Uterus (tissue), 4 donors: ENCODE measurements around the gene AEBP1. TPM values are rescaled to one million over a fixed set of nuclear protein-coding genes. Genes with fewer than 3 reads are reported as not detected.

ENCODE experiments used
- DNase-seq, 2 donors: peaks; one replicate each; pipeline ENCODE4 v3.0.0-alpha.2; 2019 to 2020
- H3K27ac ChIP-seq, 2 donors: fragments of 200-600 bp; sonication (generic); 1 replicate in 1 of 2; 2 replicates in 1 of 2; pipeline ENCODE4 v1.5.1; 2016 to 2018
- H3K27me3 ChIP-seq, 2 donors: fragments of 200-600 bp; sonication (generic); one replicate each; pipeline ENCODE4 v1.5.1; 2018 to 2019; ENCODE audit warnings: control low read depth in 1 of 2
- H3K36me3 ChIP-seq, 2 donors: fragments of 200-600 bp; sonication (generic); one replicate each; pipeline ENCODE4 v1.5.1; 2019; ENCODE audit warnings: control low read depth in 1 of 2
- H3K4me1 ChIP-seq, 2 donors: fragments of 200-600 bp; sonication (generic); one replicate each; pipeline ENCODE4 v1.5.1; 2018 to 2019; ENCODE audit warnings: control low read depth in 1 of 2
- H3K4me3 ChIP-seq, 2 donors: fragments of 200-600 bp; sonication (generic); 1 replicate in 1 of 2; 2 replicates in 1 of 2; pipeline ENCODE4 v1.5.1; 2018 to 2019; ENCODE audit warnings: mild to moderate bottlenecking in 1 of 2
- H3K9me3 ChIP-seq, 2 donors: fragments of 200-600 bp; sonication (generic); one replicate each; pipeline ENCODE4 v1.5.1; 2019; ENCODE audit warnings: control low read depth in 1 of 2
- POLR2A ChIP-seq, 2 donors: fragments of 450-650 bp; IDR thresholded peaks; one replicate each; pipeline ENCODE4 v1.6.1; 2016; ENCODE audit warnings: antibody characterized with exemption in 2 of 2, mild to moderate bottlenecking in 1 of 2, moderate library complexity in 1 of 2
- intact Hi-C: fragments of 100-400 bp; cut with DNase I; formaldehyde crosslinking; loops from one replicate; pipeline ENCODE4 v1.15.1; 2023; ENCODE audit warnings: low total_unique reads
- total RNA-seq, 4 donors: library from RNA; depleted of rRNA in 3 of 4; stranded (reverse); fragments of >200 nt in 3 of 4; gene quantifications; one replicate each; pipeline versions ENCODE4 v1.1.0 to v1.2.4, GENCODE V29; 2014 to 2023
- TF ChIP-seq, protein P1 (sequence below), 4 experiments: fragments of 200-600 bp in 2 of 4; fragments of 450-650 bp in 2 of 4; sonication (generic) in 2 of 4; IDR thresholded peaks; one replicate each; pipeline ENCODE4 v1.5.1; 2016 to 2019; ENCODE audit warnings: antibody characterized with exemption in 4 of 4, mild to moderate bottlenecking in 2 of 4, moderate library complexity in 1 of 4
- donor health status: DM: yes; HTN: yes; CAD: no.

AEBP1 gene
- total RNA-seq: 100 to 1,000 TPM in 3 of 4 donors, 10 to 100 TPM in 1; 88.9 to 395 (median 303) TPM

DNA sequence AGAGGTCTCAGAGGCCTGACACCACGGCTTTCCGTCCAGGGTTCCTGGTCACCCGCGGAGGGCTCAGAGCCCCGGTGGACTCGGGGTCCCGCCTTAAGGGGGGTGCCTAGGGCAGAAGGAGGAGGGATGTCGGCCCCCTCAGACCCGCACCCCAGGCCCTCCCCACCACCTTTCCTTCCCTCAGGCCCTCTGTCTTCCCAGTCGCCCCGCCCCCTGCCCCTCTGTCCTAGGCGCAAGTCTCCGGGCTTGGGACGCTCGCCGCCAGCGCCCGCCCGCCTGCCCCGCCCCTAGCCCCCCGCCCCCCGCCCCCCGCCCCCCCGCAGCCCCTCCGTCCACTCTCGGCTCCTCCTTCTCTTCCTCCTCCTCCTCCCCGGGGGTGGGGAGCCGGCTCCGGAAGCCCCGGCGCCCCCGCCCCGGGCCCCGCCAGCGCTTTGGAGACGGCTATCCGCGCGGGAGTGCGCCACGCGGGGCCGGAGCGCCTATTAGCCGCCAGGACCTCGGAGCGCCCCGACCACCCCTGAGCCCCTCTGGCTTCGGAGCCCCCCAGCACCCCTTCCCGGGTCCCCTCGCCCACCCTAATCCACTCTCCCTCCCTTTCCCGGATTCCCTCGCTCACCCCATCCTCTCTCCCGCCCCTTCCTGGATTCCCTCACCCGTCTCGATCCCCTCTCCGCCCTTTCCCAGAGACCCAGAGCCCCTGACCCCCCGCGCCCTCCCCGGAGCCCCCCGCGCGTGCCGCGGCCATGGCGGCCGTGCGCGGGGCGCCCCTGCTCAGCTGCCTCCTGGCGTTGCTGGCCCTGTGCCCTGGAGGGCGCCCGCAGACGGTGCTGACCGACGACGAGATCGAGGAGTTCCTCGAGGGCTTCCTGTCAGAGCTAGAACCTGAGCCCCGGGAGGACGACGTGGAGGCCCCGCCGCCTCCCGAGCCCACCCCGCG, at the start of gene AEBP1:
TSS of gene AEBP1 (plus strand) at position 423 of the 937 bp plus-strand sequence. CDS start at position 744, 321 bp downstream.
- DNase-seq: peak in 1 of 2 donors; percentile 63
- Histone ChIP-seq H3K36me3 (no peaks in the 10 kb centered on the region), H3K27me3 (no peaks in the 10 kb centered on the region), H3K27ac (peak within 1 kb of the TSS; percentile 95 to 97), H3K4me3 (peak within 1 kb of the TSS; percentile 62 to 68), H3K9me3 (no peaks in the 10 kb centered on the region), H3K4me1 (peaks cover 7 to 15% of the 10 kb centered on the region in 2 donors)
- TF ChIP-seq, protein P1, sequence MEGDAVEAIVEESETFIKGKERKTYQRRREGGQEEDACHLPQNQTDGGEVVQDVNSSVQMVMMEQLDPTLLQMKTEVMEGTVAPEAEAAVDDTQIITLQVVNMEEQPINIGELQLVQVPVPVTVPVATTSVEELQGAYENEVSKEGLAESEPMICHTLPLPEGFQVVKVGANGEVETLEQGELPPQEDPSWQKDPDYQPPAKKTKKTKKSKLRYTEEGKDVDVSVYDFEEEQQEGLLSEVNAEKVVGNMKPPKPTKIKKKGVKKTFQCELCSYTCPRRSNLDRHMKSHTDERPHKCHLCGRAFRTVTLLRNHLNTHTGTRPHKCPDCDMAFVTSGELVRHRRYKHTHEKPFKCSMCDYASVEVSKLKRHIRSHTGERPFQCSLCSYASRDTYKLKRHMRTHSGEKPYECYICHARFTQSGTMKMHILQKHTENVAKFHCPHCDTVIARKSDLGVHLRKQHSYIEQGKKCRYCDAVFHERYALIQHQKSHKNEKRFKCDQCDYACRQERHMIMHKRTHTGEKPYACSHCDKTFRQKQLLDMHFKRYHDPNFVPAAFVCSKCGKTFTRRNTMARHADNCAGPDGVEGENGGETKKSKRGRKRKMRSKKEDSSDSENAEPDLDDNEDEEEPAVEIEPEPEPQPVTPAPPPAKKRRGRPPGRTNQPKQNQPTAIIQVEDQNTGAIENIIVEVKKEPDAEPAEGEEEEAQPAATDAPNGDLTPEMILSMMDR (IDR thresholded peaks at IDR 0.05): no peak
- TF ChIP-seq POLR2A (IDR thresholded peaks at IDR 0.05): peak in 1 of 2 donors; percentile 39
- intact Hi-C loops: no loop called here

DNA sequence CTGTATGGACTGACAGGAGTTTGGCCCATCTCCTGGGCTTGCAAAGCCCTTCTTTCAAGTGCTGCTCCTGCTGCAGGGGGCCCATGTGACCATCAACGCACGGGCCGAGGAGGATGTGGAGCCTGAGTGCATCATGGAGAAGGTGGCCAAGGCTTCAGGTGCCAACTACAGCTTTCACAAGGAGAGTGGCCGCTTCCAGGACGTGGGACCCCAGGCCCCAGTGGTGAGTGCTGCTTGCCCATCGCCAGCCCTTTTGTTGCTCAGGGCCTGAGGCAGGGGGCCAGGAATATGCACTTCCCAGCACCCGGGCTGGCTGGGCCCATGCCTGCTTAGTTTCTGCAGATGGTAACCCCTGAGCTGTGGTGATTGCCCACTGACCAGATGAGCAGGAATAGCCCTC, 47.5 kb upstream of the AEBP1 start:
- H3K4me1 ChIP-seq: no peaks in the 10 kb centered on the region
- H3K36me3 ChIP-seq: no peaks in the 10 kb centered on the region
- no peak overlapping the region for H3K4me3 ChIP-seq
- no peak for TF ChIP-seq POLR2A (IDR thresholded peaks at IDR 0.05)
- TF ChIP-seq, protein P1 (IDR thresholded peaks at IDR 0.05): no peak
- H3K27me3 ChIP-seq: no peaks in the 10 kb centered on the region
- DNase-seq: peak; percentile 11 to 12
- H3K9me3 ChIP-seq: no peaks in the 10 kb centered on the region
- no peak overlapping the region for H3K27ac ChIP-seq
- intact Hi-C loops: no loop called here

GRCh38 chr7:44057181-44057848, 46.8 kb upstream of the AEBP1 start:
- no peak overlapping the region for H3K27ac ChIP-seq
- no peaks in the 10 kb centered on the region for H3K9me3 ChIP-seq
- intact Hi-C loops: no loop called here
- H3K27me3 ChIP-seq: no peaks in the 10 kb centered on the region
- no peak for TF ChIP-seq POLR2A (IDR thresholded peaks at IDR 0.05)
- TF ChIP-seq, protein P1 (IDR thresholded peaks at IDR 0.05): no peak
- no peaks in the 10 kb centered on the region for H3K4me1 ChIP-seq
- H3K4me3 ChIP-seq: no peak overlapping the region
- DNase-seq: peak; percentile 10 to 11
- no peaks in the 10 kb centered on the region for H3K36me3 ChIP-seq

DNA sequence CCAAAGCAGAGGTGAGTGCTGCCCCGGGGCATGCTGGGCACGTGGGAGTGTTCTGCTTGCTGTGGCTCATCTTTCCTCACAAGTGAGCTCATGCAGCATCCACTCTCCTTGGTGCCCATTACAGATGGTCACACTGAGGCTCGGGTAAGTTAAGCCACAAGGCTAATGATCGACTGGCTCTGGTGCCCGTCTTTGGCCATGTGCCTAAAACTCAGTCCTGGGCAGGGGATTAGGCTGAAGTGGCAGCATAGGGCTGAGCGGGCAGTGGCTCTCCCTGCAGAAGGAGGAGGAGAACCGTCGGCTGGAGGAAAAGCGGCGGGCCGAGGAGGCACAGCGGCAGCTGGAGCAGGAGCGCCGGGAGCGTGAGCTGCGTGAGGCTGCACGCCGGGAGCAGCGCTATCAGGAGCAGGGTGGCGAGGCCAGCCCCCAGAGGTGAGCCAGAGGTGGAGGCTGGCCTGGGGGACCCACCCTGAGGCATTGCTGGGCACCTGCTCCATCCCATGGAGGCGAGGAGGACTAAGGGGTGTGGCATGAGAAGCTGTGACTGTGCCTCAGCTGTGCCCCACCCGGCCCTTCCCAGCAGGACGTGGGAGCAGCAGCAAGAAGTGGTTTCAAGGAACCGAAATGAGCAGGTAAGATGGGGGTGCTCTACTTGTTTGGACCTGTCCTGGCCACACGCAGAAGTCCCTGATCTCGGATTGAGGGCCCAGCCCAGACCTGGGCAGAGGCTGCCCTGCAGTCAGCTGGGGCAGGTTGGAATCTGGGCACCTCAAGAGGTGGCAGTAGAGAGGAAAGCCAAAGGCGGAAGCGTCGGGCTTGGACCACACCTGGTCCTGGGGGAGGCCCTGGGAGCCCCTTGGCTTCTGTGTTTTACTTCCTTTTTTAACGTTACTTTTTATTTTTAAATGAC, 46.0 kb upstream of the AEBP1 start:
- Histone ChIP-seq H3K27ac (no peak overlapping the region), H3K4me1 (no peaks in the 10 kb centered on the region), H3K27me3 (no peaks in the 10 kb centered on the region), H3K4me3 (no peak overlapping the region), H3K36me3 (no peaks in the 10 kb centered on the region), H3K9me3 (no peaks in the 10 kb centered on the region)
- TF ChIP-seq, protein P1 (IDR thresholded peaks at IDR 0.05): no peak
- TF ChIP-seq POLR2A (IDR thresholded peaks at IDR 0.05): no peak
- DNase-seq: peak; percentile 10 to 12
- intact Hi-C loops: no loop called here
